ENCODE data around the gene FAM120A. TPM values are rescaled to one million over a fixed set of nuclear protein-coding genes. Genes with fewer than 3 reads are reported as not detected.
A peak's percentile ranks its signal among the peaks of the same experiment; 100 is the strongest.

The FAM120A gene
- total RNA-seq, 5 donors from 2014 or later (not counting 1 experiment from before 2014, with no cell fraction given) = 76.0 to 96.3 (median 93.5) TPM

- Histone ChIP-seq H3K27me3 (replicated peaks in 1 of 2; ENCODE audit: control insufficient read depth in 2 of 2, extremely low read depth in 1 of 2, insufficient read depth in 2 of 2, low read length in 1 of 2) (no peaks in the 10 kb centered on the region), H3K36me3 (ENCODE audit: control insufficient read depth in 2 of 2, extremely low read depth in 1 of 2, insufficient read depth in 1 of 2, low read length in 1 of 2) (peaks cover 6 to 56% of the 10 kb centered on the region in 2 donors), H3K4me3 (ENCODE audit: control insufficient read depth in 1 of 2, extremely low read depth in 1 of 2, low read length in 1 of 2) (no peak overlapping the region), H3K9me3 (no peaks in the 10 kb centered on the region), H3K27ac (ENCODE audit: low read length) (no peak overlapping the region), H3K4me1 (ENCODE audit: control insufficient read depth in 1 of 2, extremely low read depth in 1 of 2, insufficient read depth in 2 of 2, low read length in 2 of 2) (peaks cover 0 to 2% of the 10 kb centered on the region in 2 experiments)
- POLR2A ChIA-PET = no interaction called here
- ATAC-seq (replicated peaks in 1 of 4) = no peak
- H3K9me3 Mint-ChIP-seq = no peaks in the 10 kb centered on the region
- peak overlapping the region in 1 of 2 donors; percentile 30 for H3K27ac Mint-ChIP-seq
- no peaks in the 10 kb centered on the region for H3K27me3 Mint-ChIP-seq
- peaks cover 62% of the 10 kb centered on the region for H3K36me3 Mint-ChIP-seq
- 90% methylated on average over 4 of the region's 5 CpGs for WGBS (ENCODE audit: insufficient coverage)
- no peak for DNase-seq
- H3K4me1 Mint-ChIP-seq = peaks cover 14 to 17% (median 16%) of the 10 kb centered on the region in 3 donors
- H3K4me3 Mint-ChIP-seq = no peak overlapping the region
- CTCF ChIA-PET = no interaction called here
These were observed 74.0 kb downstream of the FAM120A start for GRCh38 chr9:93525476-93525875.

- Histone ChIP-seq H3K4me1 (ENCODE audit: control insufficient read depth in 1 of 2, extremely low read depth in 1 of 2, insufficient read depth in 2 of 2, low read length in 2 of 2) (no peaks in the 10 kb centered on the region), H3K27ac (ENCODE audit: low read length) (no peak overlapping the region), H3K4me3 (ENCODE audit: control insufficient read depth in 1 of 2, extremely low read depth in 1 of 2, low read length in 1 of 2) (no peak overlapping the region), H3K9me3 (no peaks in the 10 kb centered on the region), H3K36me3 (ENCODE audit: control insufficient read depth in 2 of 2, extremely low read depth in 1 of 2, insufficient read depth in 1 of 2, low read length in 1 of 2) (peaks cover 10 to 67% of the 10 kb centered on the region in 2 donors), H3K27me3 (replicated peaks in 1 of 2; ENCODE audit: control insufficient read depth in 2 of 2, extremely low read depth in 1 of 2, insufficient read depth in 2 of 2, low read length in 1 of 2) (no peaks in the 10 kb centered on the region)
- Mint-ChIP-seq H3K27me3 (no peaks in the 10 kb centered on the region), H3K4me1 (peaks cover 0 to 6% (median 0%) of the 10 kb centered on the region in 3 donors), H3K36me3 (peaks cover 73% of the 10 kb centered on the region), H3K9me3 (no peaks in the 10 kb centered on the region), H3K4me3 (no peak overlapping the region), H3K27ac (no peak overlapping the region)
- POLR2A ChIA-PET = no interaction called here
- WGBS (ENCODE audit: insufficient coverage) = 80% methylated on average over 2 of the region's 3 CpGs
- DNase-seq (no peak), ATAC-seq (replicated peaks in 1 of 4) (no peak)
- CTCF ChIA-PET = no interaction called here
These were observed 79.9 kb downstream of the FAM120A start for GRCh38 chr9:93531374-93531773.

- peaks cover 65% of the 10 kb centered on the region for H3K36me3 Mint-ChIP-seq
- Histone ChIP-seq H3K36me3 (ENCODE audit: control insufficient read depth in 2 of 2, extremely low read depth in 1 of 2, insufficient read depth in 1 of 2, low read length in 1 of 2) (peaks cover 10 to 60% of the 10 kb centered on the region in 2 donors), H3K4me3 (ENCODE audit: control insufficient read depth in 1 of 2, extremely low read depth in 1 of 2, low read length in 1 of 2) (no peak overlapping the region), H3K27ac (ENCODE audit: low read length) (no peak overlapping the region), H3K27me3 (replicated peaks in 1 of 2; ENCODE audit: control insufficient read depth in 2 of 2, extremely low read depth in 1 of 2, insufficient read depth in 2 of 2, low read length in 1 of 2) (no peaks in the 10 kb centered on the region), H3K4me1 (ENCODE audit: control insufficient read depth in 1 of 2, extremely low read depth in 1 of 2, insufficient read depth in 2 of 2, low read length in 2 of 2) (no peaks in the 10 kb centered on the region), H3K9me3 (no peaks in the 10 kb centered on the region)
- DNase-seq (no peak), ATAC-seq (replicated peaks in 1 of 4) (no peak)
- no peaks in the 10 kb centered on the region for H3K27me3 Mint-ChIP-seq
- POLR2A ChIA-PET = no interaction called here
- H3K9me3 Mint-ChIP-seq = no peaks in the 10 kb centered on the region
- WGBS (ENCODE audit: insufficient coverage) = no CpG with 5 or more reads among the region's 8 CpGs
- CTCF ChIA-PET = no interaction called here
- peaks cover 0 to 6% (median 0%) of the 10 kb centered on the region in 3 donors for H3K4me1 Mint-ChIP-seq
- no peak overlapping the region for H3K27ac Mint-ChIP-seq
- no peak overlapping the region for H3K4me3 Mint-ChIP-seq
These were observed 80.7 kb downstream of the FAM120A start for GRCh38 chr9:93532141-93532540.

GRCh38 chr9:93533863-93534262 lies 82.4 kb downstream of the FAM120A start:
- CTCF ChIA-PET = no interaction called here
- POLR2A ChIA-PET = no interaction called here
- Mint-ChIP-seq H3K9me3 (no peaks in the 10 kb centered on the region), H3K4me1 (peaks cover 0 to 5% (median 0%) of the 10 kb centered on the region in 3 donors), H3K4me3 (no peak overlapping the region), H3K36me3 (peaks cover 62% of the 10 kb centered on the region), H3K27me3 (no peaks in the 10 kb centered on the region), H3K27ac (peak overlapping the region in 1 of 2 donors; percentile 34)
- ATAC-seq (replicated peaks in 1 of 4) = no peak
- no peak overlapping the region for H3K4me3 ChIP-seq (ENCODE audit: control insufficient read depth in 1 of 2, extremely low read depth in 1 of 2, low read length in 1 of 2)
- H3K9me3 ChIP-seq = no peaks in the 10 kb centered on the region
- DNase-seq = no peak
- no peaks in the 10 kb centered on the region for H3K4me1 ChIP-seq (ENCODE audit: control insufficient read depth in 1 of 2, extremely low read depth in 1 of 2, insufficient read depth in 2 of 2, low read length in 2 of 2)
- WGBS (ENCODE audit: insufficient coverage) = 87% methylated on average over 8 of the region's 8 CpGs
- H3K27ac ChIP-seq (ENCODE audit: low read length) = no peak overlapping the region
- H3K27me3 ChIP-seq (replicated peaks in 1 of 2; ENCODE audit: control insufficient read depth in 2 of 2, extremely low read depth in 1 of 2, insufficient read depth in 2 of 2, low read length in 1 of 2) = no peaks in the 10 kb centered on the region
- H3K36me3 ChIP-seq (ENCODE audit: control insufficient read depth in 2 of 2, extremely low read depth in 1 of 2, insufficient read depth in 1 of 2, low read length in 1 of 2) = peaks cover 10 to 53% of the 10 kb centered on the region in 2 donors

- Mint-ChIP-seq H3K27ac (peak overlapping the region in 1 of 2 donors; percentile 16), H3K4me1 (peaks cover 0 to 5% (median 0%) of the 10 kb centered on the region in 3 donors), H3K36me3 (peaks cover 57% of the 10 kb centered on the region), H3K9me3 (no peaks in the 10 kb centered on the region), H3K27me3 (no peaks in the 10 kb centered on the region), H3K4me3 (no peak overlapping the region)
- no peak for ATAC-seq (replicated peaks in 1 of 4)
- DNase-seq = no peak
- CTCF ChIA-PET = interaction anchor here in 1 of 2 donors (1.2 kb wide), 1 partner anchor 82 kb away, joined by 3 read pairs; the partner anchor contains the start of gene FAM120AOS
- H3K27ac ChIP-seq (ENCODE audit: low read length) = no peak overlapping the region
- H3K36me3 ChIP-seq (ENCODE audit: control insufficient read depth in 2 of 2, extremely low read depth in 1 of 2, insufficient read depth in 1 of 2, low read length in 1 of 2) = peaks cover 8 to 54% of the 10 kb centered on the region in 2 donors
- H3K27me3 ChIP-seq (replicated peaks in 1 of 2; ENCODE audit: control insufficient read depth in 2 of 2, extremely low read depth in 1 of 2, insufficient read depth in 2 of 2, low read length in 1 of 2) = no peaks in the 10 kb centered on the region
- no peak overlapping the region for H3K4me3 ChIP-seq (ENCODE audit: control insufficient read depth in 1 of 2, extremely low read depth in 1 of 2, low read length in 1 of 2)
- 100% methylated on average over 3 of the region's 4 CpGs for WGBS (ENCODE audit: insufficient coverage)
- H3K9me3 ChIP-seq = no peaks in the 10 kb centered on the region
- POLR2A ChIA-PET = interaction anchor here in 1 of 2 donors (0.6 kb wide), 1 partner anchor 378 kb away, joined by 3 read pairs; no protein-coding TSS in a partner anchor
- no peaks in the 10 kb centered on the region for H3K4me1 ChIP-seq (ENCODE audit: control insufficient read depth in 1 of 2, extremely low read depth in 1 of 2, insufficient read depth in 2 of 2, low read length in 2 of 2)
These were observed 84.7 kb downstream of the FAM120A start for GRCh38 chr9:93536167-93536566.

GRCh38 chr9:93536874-93537273 lies 85.4 kb downstream of the FAM120A start:
- WGBS (ENCODE audit: insufficient coverage) = 78% methylated on average over 3 of the region's 9 CpGs
- CTCF ChIA-PET = no interaction called here
- Mint-ChIP-seq H3K4me1 (peaks cover 0 to 5% (median 0%) of the 10 kb centered on the region in 3 donors), H3K27me3 (no peaks in the 10 kb centered on the region), H3K9me3 (no peaks in the 10 kb centered on the region), H3K36me3 (peaks cover 58% of the 10 kb centered on the region), H3K4me3 (no peak overlapping the region), H3K27ac (no peak overlapping the region)
- no peak overlapping the region for H3K4me3 ChIP-seq (ENCODE audit: control insufficient read depth in 1 of 2, extremely low read depth in 1 of 2, low read length in 1 of 2)
- ATAC-seq (replicated peaks in 1 of 4) (no peak), DNase-seq (no peak)
- POLR2A ChIA-PET = no interaction called here
- H3K27ac ChIP-seq (ENCODE audit: low read length) = no peak overlapping the region
- peaks cover 8 to 50% of the 10 kb centered on the region in 2 donors for H3K36me3 ChIP-seq (ENCODE audit: control insufficient read depth in 2 of 2, extremely low read depth in 1 of 2, insufficient read depth in 1 of 2, low read length in 1 of 2)
- H3K27me3 ChIP-seq (replicated peaks in 1 of 2; ENCODE audit: control insufficient read depth in 2 of 2, extremely low read depth in 1 of 2, insufficient read depth in 2 of 2, low read length in 1 of 2) = no peaks in the 10 kb centered on the region
- H3K9me3 ChIP-seq = no peaks in the 10 kb centered on the region
- H3K4me1 ChIP-seq (ENCODE audit: control insufficient read depth in 1 of 2, extremely low read depth in 1 of 2, insufficient read depth in 2 of 2, low read length in 2 of 2) = no peaks in the 10 kb centered on the region

- 97% methylated on average over 5 of the region's 8 CpGs for WGBS (ENCODE audit: insufficient coverage)
- H3K36me3 ChIP-seq (ENCODE audit: control insufficient read depth in 2 of 2, extremely low read depth in 1 of 2, insufficient read depth in 1 of 2, low read length in 1 of 2) = peaks cover 0 to 54% of the 10 kb centered on the region in 2 donors
These were observed 88.8 kb downstream of the FAM120A start for GRCh38 chr9:93540305-93540704.

More at GRCh38 chr9:93540305-93540704, 88.8 kb downstream of the FAM120A start:
- Mint-ChIP-seq H3K4me1 (no peaks in the 10 kb centered on the region), H3K27me3 (no peaks in the 10 kb centered on the region), H3K27ac (no peak overlapping the region), H3K36me3 (peaks cover 48% of the 10 kb centered on the region), H3K4me3 (no peak overlapping the region), H3K9me3 (no peaks in the 10 kb centered on the region)
- H3K4me1 ChIP-seq (ENCODE audit: control insufficient read depth in 1 of 2, extremely low read depth in 1 of 2, insufficient read depth in 2 of 2, low read length in 2 of 2) = no peaks in the 10 kb centered on the region
- H3K9me3 ChIP-seq = no peaks in the 10 kb centered on the region
- DNase-seq (no peak), ATAC-seq (replicated peaks in 1 of 4) (no peak)
- no peak overlapping the region for H3K27ac ChIP-seq (ENCODE audit: low read length)
- no peak overlapping the region for H3K4me3 ChIP-seq (ENCODE audit: control insufficient read depth in 1 of 2, extremely low read depth in 1 of 2, low read length in 1 of 2)
- POLR2A ChIA-PET = interaction anchor here in 1 of 2 donors (0.7 kb wide), 1 partner anchor 669 kb away, joined by 3 read pairs; no protein-coding TSS in a partner anchor
- no peaks in the 10 kb centered on the region for H3K27me3 ChIP-seq (replicated peaks in 1 of 2; ENCODE audit: control insufficient read depth in 2 of 2, extremely low read depth in 1 of 2, insufficient read depth in 2 of 2, low read length in 1 of 2)
- CTCF ChIA-PET = no interaction called here

Measured in T-cell (primary cell).